K562 (cell line): ENCODE measurements around the gene FAR2. TPM values are rescaled to one million over a fixed set of nuclear protein-coding genes. Genes with fewer than 3 reads are reported as not detected.

Source experiments
- ATAC-seq: fragments of 200-7000 bp; cut with Tn5 transposase; 3 replicates; pipeline ENCODE4 v1.9.1; 2020; ENCODE audit warnings: moderate library complexity
- BruUV-seq: library from RNA; stranded (reverse); fragments of 400-500 nt; replicated peaks from 2 replicates; lab custom pipeline; 2021; lab: Mats Ljungman, UMichigan
- CTCF ChIA-PET: fragments of 300-600 bp; formaldehyde crosslinking; extraction: SDS; loops from one replicate; lab custom pipeline; 2021; ENCODE audit warnings: low intra/inter-chr PET ratio; lab: Yijun Ruan, JAX
- POLR2A ChIA-PET: fragments of 300-600, 350-650 bp; sonication (Branson Sonifier 250); formaldehyde crosslinking; extraction: SDS; loops from one replicate; lab custom pipeline; 2021; ENCODE audit warnings: antibody characterized with exemption, inconsistent platforms; lab: Yijun Ruan, JAX
- DNase-seq, 4 experiments: peaks; one replicate each; pipeline versions ENCODE4 v3.0.0 to v3.0.0-alpha.2; 2011 to 2018; ENCODE audit warnings: low spot score in 3 of 4, mixed read lengths in 3 of 4; ENCODE audit errors: extremely low read depth in 1 of 4
- FAIRE-seq: peaks from 2 replicates; lab custom pipeline; 2011; peaks lifted over from hg19 to GRCh38; lab: Jason Lieb, UNC
- H2AFZ ChIP-seq: 2 replicates; pipeline ENCODE4 v1.6.0; 2011; ENCODE audit warnings: low read depth, low read length, control low read depth, inconsistent platforms
- H3K27ac ChIP-seq: fragments of 200-600 bp; 3 replicates; pipeline ENCODE4 v1.8.0; 2011; ENCODE audit warnings: low read depth, mild to moderate bottlenecking, control low read depth, inconsistent platforms, low read length, moderate library complexity, mixed read lengths; ENCODE audit errors: extremely low read depth
- H3K27me3 ChIP-seq, 2 experiments: fragments of 300-600 bp in 1 of 2; 2 replicates in 1 of 2; 3 replicates in 1 of 2; pipeline versions ENCODE4 v1.6.0 to v1.8.0; 2011; ENCODE audit warnings: inconsistent platforms in 2 of 2, low read length in 2 of 2, mild to moderate bottlenecking in 1 of 2, mixed read lengths in 1 of 2, moderate library complexity in 1 of 2; ENCODE audit not compliant: control insufficient read depth in 2 of 2, insufficient read depth in 2 of 2
- H3K36me3 ChIP-seq: fragments of 300-600 bp; 3 replicates; pipeline ENCODE4 v1.8.0; 2011; ENCODE audit warnings: mild to moderate bottlenecking, low read length, inconsistent platforms; ENCODE audit not compliant: control insufficient read depth, insufficient read depth
- H3K4me1 ChIP-seq, 2 experiments: fragments of 200-600 bp in 1 of 2; replicated peaks in 1 of 2; 2 replicates in 1 of 2; 3 replicates in 1 of 2; pipeline versions ENCODE4 v1.5.1 to v1.8.0; 2011; ENCODE audit warnings: inconsistent platforms in 2 of 2, low read length in 2 of 2, mild to moderate bottlenecking in 1 of 2, mixed read lengths in 1 of 2, moderate library complexity in 1 of 2; ENCODE audit not compliant: control insufficient read depth in 2 of 2, insufficient read depth in 2 of 2
- H3K4me2 ChIP-seq: 2 replicates; pipeline ENCODE4 v1.6.1; 2011; ENCODE audit warnings: low read length, control low read depth, inconsistent platforms, mixed read lengths; ENCODE audit not compliant: insufficient read depth
- H3K4me3 ChIP-seq: fragments of 200-600 bp; sonication (generic), shearing (Covaris generic); 2 replicates; pipeline ENCODE4 v1.5.1; 2016; ENCODE audit warnings: control low read depth, inconsistent platforms
- H3K79me2 ChIP-seq: fragments of 200-600 bp; 3 replicates; pipeline ENCODE4 v1.8.0; 2011; ENCODE audit warnings: low read length, inconsistent platforms; ENCODE audit not compliant: control insufficient read depth, insufficient read depth
- H3K9ac ChIP-seq, 2 experiments: 2 replicates each; pipeline versions ENCODE4 v1.6.0 to v1.6.1; 2011; ENCODE audit warnings: low read depth in 2 of 2, low read length in 2 of 2, control low read depth in 1 of 2, inconsistent platforms in 1 of 2, mild to moderate bottlenecking in 1 of 2, mixed read lengths in 1 of 2; ENCODE audit not compliant: insufficient read depth in 1 of 2
- H3K9me1 ChIP-seq: one replicate; pipeline ENCODE4 v1.6.0; 2011; ENCODE audit warnings: inconsistent platforms, mild to moderate bottlenecking, low read length, moderate library complexity; ENCODE audit not compliant: control insufficient read depth, insufficient read depth
- H3K9me3 ChIP-seq: replicated peaks from 2 replicates; pipeline ENCODE4 v1.5.1; 2011; ENCODE audit warnings: low read depth, low read length, inconsistent platforms; ENCODE audit not compliant: control insufficient read depth, insufficient read depth
- H4K20me1 ChIP-seq: replicated peaks from 2 replicates; pipeline ENCODE4 v1.6.1; 2011; ENCODE audit warnings: low read length, inconsistent platforms, mixed read lengths; ENCODE audit not compliant: control insufficient read depth, insufficient read depth
- ASH1L ChIP-seq: fragments of 450-650 bp; IDR thresholded peaks from 2 replicates; pipeline ENCODE4 v1.6.1; 2018; ENCODE audit warnings: borderline replicate concordance, mild to moderate bottlenecking, low read depth; ENCODE audit not compliant: partially characterized antibody
- BHLHE40 ChIP-seq: IDR thresholded peaks from 2 replicates; pipeline ENCODE4 v1.6.1; 2011; ENCODE audit warnings: low read length, improper control_type of control experiment
- BRD9 ChIP-seq: fragments of 450-650 bp; IDR thresholded peaks from 2 replicates; pipeline ENCODE4 v1.6.1; 2018; ENCODE audit warnings: low read depth; ENCODE audit not compliant: partially characterized antibody
- DMBX1 ChIP-seq: fragments of 250-450 bp; sonication (Bioruptor Pico); IDR thresholded peaks from 2 replicates; pipeline ENCODE4 v1.8.0; 2022; ENCODE audit warnings: inconsistent platforms, mild to moderate bottlenecking, moderate library complexity, borderline replicate concordance
- GTF3C2 ChIP-seq: IDR thresholded peaks from 3 replicates; pipeline ENCODE4 v1.6.1; 2011; ENCODE audit warnings: borderline replicate concordance, mild to moderate bottlenecking, moderate library complexity; ENCODE audit not compliant: insufficient read length; ENCODE audit errors: extremely low read depth
- L3MBTL2 ChIP-seq: fragments of 450-650 bp; IDR thresholded peaks from 2 replicates; pipeline ENCODE4 v1.6.1; 2016; ENCODE audit warnings: mild to moderate bottlenecking, moderate library complexity
- NR2C1 ChIP-seq, 2 experiments: fragments of 450-650 bp; IDR thresholded peaks; 2 replicates each; pipeline ENCODE4 v1.6.1; 2017; ENCODE audit warnings: mild to moderate bottlenecking in 2 of 2, antibody characterized with exemption in 1 of 2, inconsistent platforms in 1 of 2, missing compliant biosample characterization in 1 of 2, missing genetic modification characterization in 1 of 2
- POLR2H ChIP-seq: IDR thresholded peaks from 2 replicates; pipeline ENCODE4 v1.6.1; 2016; ENCODE audit warnings: missing genetic modification characterization, low read depth, mild to moderate bottlenecking, control low read depth, missing compliant biosample characterization, moderate library complexity
- SMAD1 ChIP-seq: fragments of 150-350 bp; IDR thresholded peaks from 2 replicates; pipeline ENCODE4 v1.6.1; 2014; ENCODE audit warnings: low read length, low read depth; ENCODE audit not compliant: partially characterized antibody
- TEAD1 ChIP-seq, 2 experiments: fragments of 450-650 bp in 1 of 2; sonication (generic) in 1 of 2; formaldehyde crosslinking; IDR thresholded peaks; 2 replicates each; pipeline versions ENCODE4 v1.4.0 to v1.8.0; 2020 to 2022; ENCODE audit warnings: mild to moderate bottlenecking in 2 of 2, missing genetic modification reagents in 1 of 2
- ZSCAN32 ChIP-seq: fragments of 450-650 bp; formaldehyde crosslinking; IDR thresholded peaks from 2 replicates; pipeline ENCODE4 v1.4.0; 2020; ENCODE audit warnings: mild to moderate bottlenecking, moderate library complexity
- WGBS: fragments of 100-300 bp; shearing (Covaris generic); methylation state at CpG from one replicate; pipeline ENCODE4 v1.1.6; 2016; ENCODE audit warnings: low coverage, mixed read lengths; ENCODE audit not compliant: insufficient coverage; ENCODE audit errors: missing lambda C conversion rate; 5-methylcytosine and 5-hydroxymethylcytosine counted together
- in situ Hi-C: fragments of 300-500 bp; cut with MboI; formaldehyde crosslinking; loops from 4 replicates; pipeline ENCODE4 v1.15.0; 2018; ENCODE audit warnings: inconsistent platforms, mixed read lengths
- intact Hi-C: fragments of 100-400 bp; cut with micrococcal nuclease; formaldehyde crosslinking; loops from 2 replicates; pipeline ENCODE4 v1.14.2; 2022
- polyA plus RNA-seq, 8 experiments: library from polyadenylated mRNA; depleted of rRNA in 4 of 8; stranded (reverse) in 5 of 8; unstranded in 3 of 8; fragments of >200 nt; fragmentation: Nextera tagmentation in 2 of 8; fragmentation: Illumina TruSeq in 1 of 8; extraction: Ambion mirVana in 2 of 8; extraction: Trizol in 1 of 8; gene quantifications; 2 replicates each; pipeline versions ENCODE4 v1.2.1 to v1.2.3, GENCODE V29; 2011 to 2014; ENCODE audit warnings: inconsistent platforms in 1 of 8, missing spikeins in 1 of 8
- total RNA-seq, 7 experiments: library from RNA; depleted of rRNA in 6 of 7; stranded (reverse); fragments of >200 nt in 6 of 7; fragmentation: Illumina TruSeq in 2 of 7; extraction: Trizol in 2 of 7; gene quantifications; 2 replicates each; pipeline versions ENCODE4 v1.2.1 to v1.2.3, GENCODE V29; 2011 to 2021; ENCODE audit warnings: low replicate concordance in 1 of 7
- TF ChIP-seq, protein P1 (sequence below): fragments of 250-450 bp; sonication (Bioruptor Pico); IDR thresholded peaks from 2 replicates; pipeline ENCODE4 v1.8.0; 2021; ENCODE audit warnings: borderline replicate concordance, mild to moderate bottlenecking, moderate library complexity; ENCODE audit not compliant: poor library complexity, severe bottlenecking

Gene FAR2
- total and polyA plus RNA-seq, 9 of the 15 experiments (the other 6 are each of a cell fraction or from before 2014, with no cell fraction given) = 5.0 to 13.4 (median 8.5) TPM

DNA sequence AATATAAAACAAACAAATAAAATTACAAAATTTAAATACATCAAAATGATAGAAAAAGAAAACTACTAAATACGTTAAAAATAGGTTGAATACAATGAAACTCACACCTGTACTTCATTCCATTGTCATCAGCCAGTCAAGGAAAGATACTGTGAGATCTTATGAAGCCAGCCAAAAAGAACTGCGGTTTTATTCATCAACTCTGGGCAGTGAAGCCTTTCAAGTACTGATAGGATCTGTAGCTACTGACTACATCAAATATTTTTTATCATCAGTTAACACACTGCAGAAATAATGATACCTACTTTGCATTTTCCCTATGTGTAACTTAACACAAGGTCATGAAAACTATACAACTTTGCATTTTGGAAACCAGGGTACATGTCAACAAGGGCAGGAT is 46.3 kb upstream of the FAR2 start:
- TF ChIP-seq, protein P1, sequence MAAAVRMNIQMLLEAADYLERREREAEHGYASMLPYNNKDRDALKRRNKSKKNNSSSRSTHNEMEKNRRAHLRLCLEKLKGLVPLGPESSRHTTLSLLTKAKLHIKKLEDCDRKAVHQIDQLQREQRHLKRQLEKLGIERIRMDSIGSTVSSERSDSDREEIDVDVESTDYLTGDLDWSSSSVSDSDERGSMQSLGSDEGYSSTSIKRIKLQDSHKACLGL (CRISPR knock-in tag) = no peak
- no peak for TF ChIP-seq DMBX1 (CRISPR knock-in tag)
- TF ChIP-seq POLR2H (tag) = no peak
- Histone ChIP-seq H3K9me1 (no peaks in the 10 kb centered on the region), H3K79me2 (no peaks in the 10 kb centered on the region), H3K4me3 (no peak overlapping the region), H2AFZ (no peak overlapping the region), H3K27ac (no peak overlapping the region), H3K9ac (no peak overlapping the region), H3K4me2 (no peak overlapping the region), H3K36me3 (no peaks in the 10 kb centered on the region), H3K9me3 (no peaks in the 10 kb centered on the region), H3K27me3 (no peaks in the 10 kb centered on the region), H4K20me1 (no peaks in the 10 kb centered on the region), H3K4me1 (no peaks in the 10 kb centered on the region)
- POLR2A ChIA-PET = no interaction called here
- FAIRE-seq (no peak), ATAC-seq (no peak), DNase-seq (no peak)
- 2% methylated on average over 2 of the region's 2 CpGs for WGBS
- CTCF ChIA-PET = no interaction called here
- BruUV-seq = no TSS peak
- in situ Hi-C loops = no loop called here
- intact Hi-C loops = no loop called here

DNA sequence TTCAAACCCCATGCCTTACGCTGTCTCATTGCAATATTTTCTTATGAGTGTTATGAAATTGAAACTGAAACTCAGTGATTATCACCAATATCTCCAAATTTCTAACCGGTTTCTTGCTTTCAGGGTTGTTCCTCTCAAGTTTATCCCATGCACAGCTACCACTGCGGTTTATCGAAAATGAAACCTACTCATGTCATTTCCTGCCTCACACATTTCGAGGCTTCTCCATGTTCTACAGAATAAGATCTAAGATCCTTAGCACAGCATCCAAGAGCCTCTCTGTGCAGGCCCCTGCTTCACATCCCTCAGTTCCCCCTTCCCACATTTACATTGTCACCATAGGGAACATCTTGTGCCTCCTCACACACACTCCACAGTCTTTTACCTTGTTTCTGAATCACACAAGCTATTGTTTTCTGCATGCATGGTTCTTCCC is 45.5 kb upstream of the FAR2 start:
- Histone ChIP-seq H3K9ac (no peak overlapping the region), H3K4me3 (no peak overlapping the region), H2AFZ (peak overlapping the region; percentile 26; the same call in 1 of the 2 replicates), H3K9me3 (no peaks in the 10 kb centered on the region), H3K27me3 (no peaks in the 10 kb centered on the region), H3K79me2 (no peaks in the 10 kb centered on the region), H3K36me3 (no peaks in the 10 kb centered on the region), H3K4me2 (no peak overlapping the region), H3K27ac (no peak overlapping the region), H3K4me1 (no peaks in the 10 kb centered on the region), H3K9me1 (no peaks in the 10 kb centered on the region), H4K20me1 (no peaks in the 10 kb centered on the region)
- no peak for ATAC-seq
- in situ Hi-C loops = no loop called here
- intact Hi-C loops = no loop called here
- CTCF ChIA-PET = no interaction called here
- WGBS = 4% methylated on average over 5 of the region's 5 CpGs
- BruUV-seq = no TSS peak
- POLR2A ChIA-PET = no interaction called here
- DNase-seq = no peak
- FAIRE-seq = no peak
- TF ChIP-seq SMAD1 (no peak), NR2C1 (IDR thresholded peaks at IDR 0.05) (no peak), NR2C1 (tag; IDR thresholded peaks at IDR 0.05) (no peak), ASH1L (no peak), GTF3C2 (no peak), L3MBTL2 (peak; percentile 42; the same call in 1 of the 2 replicates), ZSCAN32 (CRISPR knock-in tag) (no peak), BRD9 (no peak), TEAD1 (CRISPR knock-in tag; IDR thresholded peaks at IDR 0.05) (no peak), BHLHE40 (no peak)
